ACC112 (cell line): ENCODE measurements around the gene ZNF80.
A peak's percentile ranks its signal among the peaks of the same experiment; 100 is the strongest.

ENCODE experiments used
- H2AFZ ChIP-seq: fragments of 200-600 bp; sonication (generic); one replicate; pipeline ENCODE4 v1.6.0; 2017; ENCODE audit warnings: antibody characterized with exemption, low read length; ENCODE audit not compliant: unreplicated experiment
- H3K27ac ChIP-seq: fragments of 200-600 bp; sonication (generic); 2 replicates; pipeline ENCODE4 v1.5.1; 2014; ENCODE audit warnings: low read depth, mild to moderate bottlenecking, antibody characterized with exemption, low read length, moderate library complexity
- H3K27me3 ChIP-seq: fragments of 200-600 bp; sonication (generic); 2 replicates; pipeline ENCODE4 v1.6.1; 2014; ENCODE audit warnings: mild to moderate bottlenecking, antibody characterized with exemption, low read length, moderate library complexity, mixed read lengths; ENCODE audit not compliant: insufficient read depth
- H3K36me3 ChIP-seq: fragments of 200-600 bp; sonication (generic); 2 replicates; pipeline ENCODE4 v1.6.1; 2016; ENCODE audit warnings: mild to moderate bottlenecking, antibody characterized with exemption, low read length, moderate library complexity, mixed read lengths; ENCODE audit not compliant: insufficient read depth
- H3K4me1 ChIP-seq: fragments of 200-600 bp; sonication (generic); one replicate; pipeline ENCODE4 v1.6.1; 2016; ENCODE audit warnings: low read length, mixed read lengths; ENCODE audit not compliant: insufficient read depth, unreplicated experiment, control insufficient read depth
- H3K4me3 ChIP-seq: fragments of 200-600 bp; sonication (generic); 2 replicates; pipeline ENCODE4 v1.5.1; 2014; ENCODE audit warnings: mild to moderate bottlenecking, low read depth, low read length
- H3K79me2 ChIP-seq: fragments of 200-600 bp; sonication (generic); one replicate; pipeline ENCODE4 v1.6.0; 2016; ENCODE audit warnings: low read length; ENCODE audit not compliant: control insufficient read depth, unreplicated experiment, insufficient read depth

ZNF80 gene

GRCh38 chr3:114221165-114221880, 16.1 kb downstream of the ZNF80 start:
- Histone ChIP-seq H2AFZ (no peak overlapping the region), H3K36me3 (no peaks in the 10 kb centered on the region), H3K79me2 (no peaks in the 10 kb centered on the region), H3K4me1 (peaks cover 21% of the 10 kb centered on the region), H3K27me3 (peaks cover 4% of the 10 kb centered on the region; the same call in 1 of the 2 replicates), H3K4me3 (no peak overlapping the region), H3K27ac (no peak overlapping the region)

- Histone ChIP-seq H3K27ac (no peak overlapping the region), H3K4me3 (no peak overlapping the region), H3K79me2 (no peaks in the 10 kb centered on the region), H3K27me3 (peaks cover 4% of the 10 kb centered on the region; the same call in 1 of the 2 replicates), H3K36me3 (no peaks in the 10 kb centered on the region), H3K4me1 (peaks cover 36% of the 10 kb centered on the region), H2AFZ (no peak overlapping the region)
These were observed 17.6 kb downstream of the ZNF80 start for GRCh38 chr3:114219741-114220140.

- Histone ChIP-seq H3K27me3 (peaks cover 4% of the 10 kb centered on the region; the same call in 1 of the 2 replicates), H3K27ac (no peak overlapping the region), H3K36me3 (no peaks in the 10 kb centered on the region), H2AFZ (no peak overlapping the region), H3K79me2 (no peaks in the 10 kb centered on the region), H3K4me1 (peaks cover 43% of the 10 kb centered on the region), H3K4me3 (no peak overlapping the region)
These were observed 18.7 kb downstream of the ZNF80 start for GRCh38 chr3:114218578-114219185.

- Histone ChIP-seq H3K27ac (peak overlapping the region; percentile 93), H3K36me3 (no peaks in the 10 kb centered on the region), H3K4me3 (no peak overlapping the region), H3K79me2 (no peaks in the 10 kb centered on the region), H3K4me1 (peaks cover 50% of the 10 kb centered on the region), H3K27me3 (peaks cover 4% of the 10 kb centered on the region; the same call in 1 of the 2 replicates), H2AFZ (no peak overlapping the region)
These were observed 19.4 kb downstream of the ZNF80 start for GRCh38 chr3:114218006-114218405.

GRCh38 chr3:114217266-114217665, 20.1 kb downstream of the ZNF80 start:
- Histone ChIP-seq H3K79me2 (no peaks in the 10 kb centered on the region), H2AFZ (no peak overlapping the region), H3K4me1 (peaks cover 57% of the 10 kb centered on the region), H3K27me3 (peaks cover 4% of the 10 kb centered on the region; the same call in 1 of the 2 replicates), H3K36me3 (no peaks in the 10 kb centered on the region), H3K27ac (peak overlapping the region; percentile 93), H3K4me3 (no peak overlapping the region)

- no peak overlapping the region for H3K4me3 ChIP-seq
- peaks cover 60% of the 10 kb centered on the region for H3K4me1 ChIP-seq
- H3K36me3 ChIP-seq: no peaks in the 10 kb centered on the region
- no peak overlapping the region for H2AFZ ChIP-seq
- H3K27ac ChIP-seq: peak overlapping the region; percentile 93
- H3K79me2 ChIP-seq: no peaks in the 10 kb centered on the region
- peaks cover 4% of the 10 kb centered on the region; the same call in 1 of the 2 replicates for H3K27me3 ChIP-seq
These were observed 21.0 kb downstream of the ZNF80 start for GRCh38 chr3:114216186-114216970.

- no peaks in the 10 kb centered on the region for H3K79me2 ChIP-seq
- H3K27ac ChIP-seq: peak overlapping the region; percentile 93
- H3K36me3 ChIP-seq: no peaks in the 10 kb centered on the region
- peak overlapping the region; percentile 32 for H2AFZ ChIP-seq
- H3K27me3 ChIP-seq: peaks cover 4% of the 10 kb centered on the region; the same call in 1 of the 2 replicates
- peaks cover 60% of the 10 kb centered on the region for H3K4me1 ChIP-seq
- H3K4me3 ChIP-seq: peak overlapping the region; percentile 55
These were observed 22.6 kb downstream of the ZNF80 start for GRCh38 chr3:114214542-114215341.

GRCh38 chr3:114213627-114214541, 23.5 kb downstream of the ZNF80 start:
- Histone ChIP-seq H3K79me2 (no peaks in the 10 kb centered on the region), H3K4me1 (peaks cover 60% of the 10 kb centered on the region), H3K36me3 (no peaks in the 10 kb centered on the region), H2AFZ (peak overlapping the region; percentile 63), H3K4me3 (peak overlapping the region; percentile 55), H3K27ac (peak overlapping the region; percentile 93), H3K27me3 (no peaks in the 10 kb centered on the region)

GRCh38 chr3:114213292-114213626, 24.1 kb downstream of the ZNF80 start:
- Histone ChIP-seq H3K4me3 (peak overlapping the region; percentile 55), H3K27me3 (no peaks in the 10 kb centered on the region), H3K79me2 (no peaks in the 10 kb centered on the region), H3K27ac (peak overlapping the region; percentile 93), H3K36me3 (no peaks in the 10 kb centered on the region), H2AFZ (peak overlapping the region; percentile 63), H3K4me1 (peaks cover 58% of the 10 kb centered on the region)
